ENCODE measurements around the gene ANKRD13B. TPM values are rescaled to one million over a fixed set of nuclear protein-coding genes. Genes with fewer than 3 reads are reported as not detected.

Gene ANKRD13B
- total RNA-seq, 1 experiment from 2014 or later, result 17.9 TPM

DNA sequence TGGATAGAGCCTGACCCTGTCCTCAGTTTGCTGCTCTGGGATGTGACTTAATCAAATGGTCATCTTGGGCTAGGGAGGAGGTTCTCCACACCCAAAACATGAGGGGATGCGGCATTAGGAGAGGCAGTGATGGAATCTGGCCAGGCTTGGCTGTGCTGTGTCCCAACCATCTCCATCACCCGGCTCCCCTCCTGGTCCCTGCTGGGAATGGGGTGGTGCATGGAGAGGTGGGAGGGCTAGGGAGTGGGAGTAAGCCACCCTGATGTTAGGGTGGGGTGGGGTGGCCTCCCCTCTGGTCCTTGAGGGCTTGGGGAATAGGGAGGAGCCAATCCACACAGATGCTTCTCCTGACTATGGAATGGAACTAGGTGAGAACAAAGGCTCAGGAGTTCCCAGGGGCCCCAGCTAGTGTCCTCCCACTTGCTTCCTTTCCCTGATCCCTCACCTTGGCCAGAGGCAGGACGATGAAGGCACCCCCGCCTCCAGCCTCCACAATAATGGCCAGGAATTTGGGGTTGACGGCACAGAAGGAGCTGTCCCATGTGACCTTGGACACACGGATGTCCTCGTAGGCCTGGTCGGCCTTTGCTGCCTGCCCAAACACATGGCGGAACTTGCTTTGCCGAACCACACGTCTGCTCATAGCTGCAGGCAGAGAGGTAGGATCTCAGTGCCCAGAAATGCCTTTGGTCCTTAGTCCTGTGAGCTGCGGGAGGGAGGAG, 28.0 kb downstream of the ANKRD13B start:
- H3K9me3 Mint-ChIP-seq (ENCODE audit: unreplicated experiment), result no peaks in the 10 kb centered on the region
- intact Hi-C loops (cut with micrococcal nuclease), result no loop called here
- ChIA-PET CTCF (interaction anchor here (0.5 to 0.9 kb wide), 3 partner anchors 30 to 179 kb away, joined by 3 to 5 read pairs (median 3); no protein-coding TSS in a partner anchor), POLR2A (interaction anchor here (0.6 to 1.3 kb wide), 5 partner anchors 12 to 672 kb away, joined by 3 read pairs; no protein-coding TSS in a partner anchor)
- H3K4me1 Mint-ChIP-seq (ENCODE audit: insufficient read depth, unreplicated experiment), result peaks cover 48% of the 10 kb centered on the region
- H3K27ac Mint-ChIP-seq (ENCODE audit: low read depth, unreplicated experiment), result no peak overlapping the region
- DNase-seq (ENCODE audit: unreplicated experiment), result no peak
- H3K4me3 Mint-ChIP-seq (ENCODE audit: unreplicated experiment), result no peak overlapping the region
- no TSS peak for BruUV-seq (replicated peaks)
- peaks cover 9% of the 10 kb centered on the region for H3K36me3 Mint-ChIP-seq (ENCODE audit: insufficient read depth, unreplicated experiment)
- H3K27me3 Mint-ChIP-seq (ENCODE audit: insufficient read depth, unreplicated experiment), result no peaks in the 10 kb centered on the region
- TF ChIP-seq, protein P1, sequence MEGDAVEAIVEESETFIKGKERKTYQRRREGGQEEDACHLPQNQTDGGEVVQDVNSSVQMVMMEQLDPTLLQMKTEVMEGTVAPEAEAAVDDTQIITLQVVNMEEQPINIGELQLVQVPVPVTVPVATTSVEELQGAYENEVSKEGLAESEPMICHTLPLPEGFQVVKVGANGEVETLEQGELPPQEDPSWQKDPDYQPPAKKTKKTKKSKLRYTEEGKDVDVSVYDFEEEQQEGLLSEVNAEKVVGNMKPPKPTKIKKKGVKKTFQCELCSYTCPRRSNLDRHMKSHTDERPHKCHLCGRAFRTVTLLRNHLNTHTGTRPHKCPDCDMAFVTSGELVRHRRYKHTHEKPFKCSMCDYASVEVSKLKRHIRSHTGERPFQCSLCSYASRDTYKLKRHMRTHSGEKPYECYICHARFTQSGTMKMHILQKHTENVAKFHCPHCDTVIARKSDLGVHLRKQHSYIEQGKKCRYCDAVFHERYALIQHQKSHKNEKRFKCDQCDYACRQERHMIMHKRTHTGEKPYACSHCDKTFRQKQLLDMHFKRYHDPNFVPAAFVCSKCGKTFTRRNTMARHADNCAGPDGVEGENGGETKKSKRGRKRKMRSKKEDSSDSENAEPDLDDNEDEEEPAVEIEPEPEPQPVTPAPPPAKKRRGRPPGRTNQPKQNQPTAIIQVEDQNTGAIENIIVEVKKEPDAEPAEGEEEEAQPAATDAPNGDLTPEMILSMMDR (IDR thresholded peaks at IDR 0.05; ENCODE audit: unreplicated experiment), result no peak

DNA sequence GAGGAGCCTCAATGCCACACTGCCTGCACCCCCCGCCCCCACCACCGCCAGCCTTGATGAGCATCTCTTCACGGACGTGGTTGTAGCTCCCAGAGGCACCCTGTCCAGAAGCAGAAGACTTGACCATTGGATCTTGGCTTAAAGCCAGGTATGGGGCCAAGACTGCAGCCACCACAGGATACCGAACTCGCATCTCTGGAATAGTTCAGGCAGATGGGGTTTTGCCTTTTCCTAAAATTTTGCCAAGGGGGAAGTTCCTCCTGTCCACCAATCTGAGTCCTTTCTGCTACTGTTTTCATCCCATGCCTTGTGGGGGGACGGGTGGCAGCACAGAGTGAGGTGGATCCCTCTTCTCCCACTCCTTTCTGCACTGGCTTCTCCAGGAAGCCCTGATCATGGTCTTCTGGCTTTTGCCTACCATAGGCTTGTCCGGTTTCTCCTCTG, 28.8 kb downstream of the ANKRD13B start:
- TF ChIP-seq, protein P1 (IDR thresholded peaks at IDR 0.05; ENCODE audit: unreplicated experiment), result no peak
- Mint-ChIP-seq H3K27me3 (ENCODE audit: insufficient read depth, unreplicated experiment) (no peaks in the 10 kb centered on the region), H3K36me3 (ENCODE audit: insufficient read depth, unreplicated experiment) (peaks cover 9% of the 10 kb centered on the region), H3K9me3 (ENCODE audit: unreplicated experiment) (no peaks in the 10 kb centered on the region), H3K4me3 (ENCODE audit: unreplicated experiment) (peak overlapping the region; percentile 63), H3K27ac (ENCODE audit: low read depth, unreplicated experiment) (no peak overlapping the region), H3K4me1 (ENCODE audit: insufficient read depth, unreplicated experiment) (peaks cover 49% of the 10 kb centered on the region)
- ChIA-PET POLR2A (interaction anchor here (1.3 kb wide), 1 partner anchor 21 kb away, joined by 3 read pairs; no protein-coding TSS in a partner anchor), CTCF (interaction anchor here (0.7 to 0.9 kb wide), 2 partner anchors 30 to 47 kb away, joined by 3 read pairs; no protein-coding TSS in a partner anchor)
- DNase-seq (ENCODE audit: unreplicated experiment), result no peak
- BruUV-seq (replicated peaks), result no TSS peak
- intact Hi-C loops (cut with micrococcal nuclease), result no loop called here

DNA sequence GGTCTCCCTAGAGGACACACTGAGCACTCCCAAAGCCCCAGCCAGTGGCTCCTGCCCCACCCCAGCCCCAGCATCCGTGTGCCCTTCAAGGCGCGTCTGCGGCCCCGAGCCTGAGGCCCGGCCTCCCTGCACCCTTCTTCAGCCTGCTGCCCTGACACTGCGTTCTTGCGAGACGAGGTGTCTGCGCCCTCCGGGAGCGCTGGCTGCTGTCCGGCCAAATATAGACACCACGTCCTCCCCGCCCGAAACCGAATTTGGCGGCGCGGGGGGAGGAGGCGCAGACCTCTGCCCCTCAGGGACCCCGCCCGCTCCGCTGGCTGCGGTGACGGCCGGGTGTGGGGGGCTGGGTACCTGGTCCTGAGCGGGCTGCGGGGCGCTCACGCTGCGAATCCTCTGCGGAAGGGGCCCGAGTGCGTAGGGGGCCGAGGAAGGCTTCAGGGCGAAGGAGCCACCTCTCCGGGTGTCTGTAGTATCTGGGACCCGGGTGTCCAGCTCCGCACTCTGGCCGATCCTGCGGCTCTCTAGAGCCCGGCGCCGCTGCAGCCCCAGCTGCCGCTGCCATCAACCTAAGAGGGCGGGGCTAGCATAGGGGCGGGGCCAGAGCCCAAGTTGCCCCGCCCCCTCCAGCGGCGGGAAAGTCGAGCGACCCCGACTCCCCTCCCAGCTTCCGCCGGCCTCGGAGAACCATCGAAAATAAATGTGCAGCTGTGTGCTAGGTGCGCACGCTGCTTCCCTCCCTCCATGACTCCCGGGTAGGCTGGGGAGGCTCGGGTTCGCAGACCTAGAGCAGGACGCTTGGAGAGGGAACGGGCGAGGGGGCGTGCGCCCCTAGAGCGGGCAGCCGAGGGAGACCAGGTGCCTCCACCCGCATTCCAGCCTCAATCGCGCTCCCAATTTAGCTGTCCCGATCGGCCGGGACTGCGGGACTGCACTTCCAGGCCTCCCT, 29.7 kb downstream of the ANKRD13B start, which contains the start of gene CORO6:
TSS of gene CORO6 (minus strand) at position 576 of the 946 bp plus-strand sequence. CDS start 1,491 bp downstream, outside the sequence.
- ChIA-PET POLR2A (interaction anchor here (1.4 kb wide), 1 partner anchor 41 kb away, joined by 5 read pairs; no protein-coding TSS in a partner anchor), CTCF (interaction anchor here (0.8 to 1.1 kb wide), 2 partner anchors 15 to 125 kb away, joined by 3 read pairs; no protein-coding TSS in a partner anchor)
- intact Hi-C loops (cut with micrococcal nuclease), result no loop called here
- peaks cover 14% of the 10 kb centered on the region for H3K36me3 Mint-ChIP-seq (ENCODE audit: insufficient read depth, unreplicated experiment)
- H3K9me3 Mint-ChIP-seq (ENCODE audit: unreplicated experiment), result no peaks in the 10 kb centered on the region
- TF ChIP-seq, protein P1 (IDR thresholded peaks at IDR 0.05; ENCODE audit: unreplicated experiment), result no peak
- BruUV-seq (replicated peaks), result no TSS peak
- H3K4me1 Mint-ChIP-seq (ENCODE audit: insufficient read depth, unreplicated experiment), result peaks cover 49% of the 10 kb centered on the region
- no peak for DNase-seq (ENCODE audit: unreplicated experiment)
- H3K27me3 Mint-ChIP-seq (ENCODE audit: insufficient read depth, unreplicated experiment), result no peaks in the 10 kb centered on the region
- peak within 1 kb of the TSS; percentile 39 for H3K27ac Mint-ChIP-seq (ENCODE audit: low read depth, unreplicated experiment)
- H3K4me3 Mint-ChIP-seq (ENCODE audit: unreplicated experiment), result peak within 1 kb of the TSS; percentile 63

All from MCF 10A (cell line).